ENCODE data around the gene IFNAR2. TPM values are rescaled to one million over a fixed set of nuclear protein-coding genes. Genes with fewer than 3 reads are reported as not detected.
"Not testable (repeated sequence)": the region's sequence is repeated elsewhere in the genome, so short reads cannot be mapped to it uniquely, and the experiment has no call there.

The IFNAR2 gene
- total and polyA plus RNA-seq, 9 donors, result 5.7 to 15.5 (median 10.3) TPM

DNA sequence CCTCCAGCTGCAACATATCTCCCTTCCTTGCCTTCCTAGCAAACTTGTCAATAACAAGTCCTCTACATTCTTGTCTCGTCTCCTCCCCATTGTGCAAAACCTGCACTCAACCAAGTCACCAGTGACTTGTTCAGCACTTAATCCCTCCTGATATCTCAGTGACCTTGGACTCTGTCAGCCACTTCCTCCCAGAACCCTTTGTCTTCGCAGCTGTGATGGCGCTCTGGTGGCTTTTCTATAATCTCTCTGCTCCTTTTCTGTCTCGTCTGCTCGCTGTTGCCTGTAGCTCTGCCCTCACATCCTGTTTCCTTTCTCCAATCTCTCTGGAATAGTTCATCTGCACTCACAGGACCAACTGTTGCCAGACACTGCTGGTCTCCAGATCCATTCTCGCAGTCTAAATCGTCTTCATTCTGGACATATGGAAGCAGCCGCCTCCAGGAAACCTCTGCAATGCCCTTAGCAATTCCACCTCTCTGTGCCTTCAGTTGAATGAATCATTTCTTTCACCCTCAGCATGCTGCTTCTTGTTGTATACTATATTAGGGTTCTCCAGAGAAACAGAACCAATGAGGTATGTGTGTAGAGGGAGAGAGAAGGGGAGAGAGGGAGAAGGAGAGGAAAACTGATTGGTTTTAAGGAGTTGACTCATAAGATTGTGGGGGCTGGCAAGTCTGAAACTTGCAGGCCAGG, 17.4 kb upstream of the IFNAR2 start:
- WGBS (ENCODE audit: insufficient coverage), result 14% methylated on average over 7 of the region's 8 CpGs
- peak overlapping the region; percentile 15 for H3K27ac ChIP-seq (ENCODE audit: low read length)
- peaks cover 7% of the 10 kb centered on the region for H3K9me3 ChIP-seq (replicated peaks; ENCODE audit: control insufficient read depth, low read depth, low read length)
- no peaks in the 10 kb centered on the region for H3K27me3 ChIP-seq (ENCODE audit: control insufficient read depth, insufficient read depth, low read length)
- H3K36me3 ChIP-seq (ENCODE audit: control insufficient read depth, insufficient read depth, low read length), result no peaks in the 10 kb centered on the region
- DNase-seq, result peak; percentile 40
- peaks cover 33% of the 10 kb centered on the region for H3K4me1 ChIP-seq (ENCODE audit: control insufficient read depth, insufficient read depth, low read length)
- no peak overlapping the region for H3K4me3 ChIP-seq (ENCODE audit: low read length)

DNA sequence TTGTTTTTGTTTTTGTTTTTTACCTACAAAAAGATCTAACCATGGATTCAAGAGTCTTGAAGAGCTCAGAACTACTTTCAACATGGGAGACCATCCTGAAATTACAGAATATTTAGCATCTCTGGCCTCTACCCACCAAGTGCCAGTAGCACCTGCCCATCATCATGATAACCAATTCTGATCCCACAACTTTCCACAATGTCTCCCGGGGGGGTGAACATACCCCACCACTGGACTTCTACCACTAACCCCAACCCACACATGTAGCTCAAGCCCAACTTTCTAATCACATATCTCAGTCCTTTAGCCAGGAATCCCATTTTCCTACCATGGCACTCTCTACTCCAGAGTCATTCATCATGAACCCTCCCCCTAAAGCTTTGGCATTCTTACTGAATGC, 15.7 kb upstream of the IFNAR2 start:
- WGBS (ENCODE audit: insufficient coverage), result 90% methylated on average over 1 of the region's 1 CpG
- Histone ChIP-seq H3K4me3 (ENCODE audit: low read length) (no peak overlapping the region), H3K27me3 (ENCODE audit: control insufficient read depth, insufficient read depth, low read length) (no peaks in the 10 kb centered on the region), H3K36me3 (ENCODE audit: control insufficient read depth, insufficient read depth, low read length) (no peaks in the 10 kb centered on the region), H3K9me3 (replicated peaks; ENCODE audit: control insufficient read depth, low read depth, low read length) (no peaks in the 10 kb centered on the region), H3K4me1 (ENCODE audit: control insufficient read depth, insufficient read depth, low read length) (peaks cover 33% of the 10 kb centered on the region), H3K27ac (ENCODE audit: low read length) (no peak overlapping the region)
- DNase-seq, result no peak

DNA sequence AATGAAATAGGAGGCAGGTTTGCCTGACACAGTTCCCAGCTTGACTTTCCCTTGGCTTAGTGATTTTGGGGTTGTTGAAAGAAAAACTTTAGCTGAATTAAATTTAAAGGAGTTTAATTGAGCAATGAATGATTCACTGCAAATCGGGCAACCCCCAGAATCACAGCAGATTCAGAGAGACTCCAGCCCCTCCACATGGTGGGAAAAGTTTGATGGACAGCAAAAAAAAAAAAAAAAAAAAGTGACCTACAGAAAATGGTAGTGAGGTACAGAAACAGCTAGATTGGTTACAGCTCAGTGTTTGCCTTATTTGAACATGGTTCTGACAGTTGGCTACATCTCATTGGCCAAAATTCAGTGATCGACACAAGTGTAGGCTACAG, 12.6 kb upstream of the IFNAR2 start:
- Histone ChIP-seq H3K4me1 (ENCODE audit: control insufficient read depth, insufficient read depth, low read length) (peaks cover 27% of the 10 kb centered on the region), H3K4me3 (ENCODE audit: low read length) (no peak overlapping the region), H3K36me3 (ENCODE audit: control insufficient read depth, insufficient read depth, low read length) (no peaks in the 10 kb centered on the region), H3K27me3 (ENCODE audit: control insufficient read depth, insufficient read depth, low read length) (no peaks in the 10 kb centered on the region), H3K27ac (ENCODE audit: low read length) (no peak overlapping the region), H3K9me3 (replicated peaks; ENCODE audit: control insufficient read depth, low read depth, low read length) (peaks cover 3% of the 10 kb centered on the region)
- no peak for DNase-seq
- 89% methylated on average over 1 of the region's 2 CpGs for WGBS (ENCODE audit: insufficient coverage)

DNA sequence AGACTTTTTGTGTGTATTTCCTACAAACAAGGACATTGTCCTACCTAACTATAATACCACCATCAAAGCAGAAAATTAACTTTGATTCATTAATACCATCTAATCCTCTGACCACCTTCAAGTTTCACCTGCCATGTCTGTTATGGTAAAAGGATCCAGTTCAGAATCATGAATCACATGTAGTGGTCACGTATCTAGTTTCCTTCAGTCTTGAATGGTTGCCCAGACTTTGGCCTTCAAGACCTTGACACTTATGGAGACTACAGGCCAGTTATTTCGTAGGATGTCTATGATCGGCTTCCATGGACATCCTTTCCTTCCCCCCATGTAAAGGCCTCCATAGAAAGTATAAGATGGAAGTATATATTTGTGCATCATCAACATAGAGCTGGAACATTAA, 10.4 kb upstream of the IFNAR2 start:
- Histone ChIP-seq H3K4me1 (ENCODE audit: control insufficient read depth, insufficient read depth, low read length) (peaks cover 20% of the 10 kb centered on the region), H3K36me3 (ENCODE audit: control insufficient read depth, insufficient read depth, low read length) (no peaks in the 10 kb centered on the region), H3K9me3 (replicated peaks; ENCODE audit: control insufficient read depth, low read depth, low read length) (peaks cover 3% of the 10 kb centered on the region), H3K4me3 (ENCODE audit: low read length) (no peak overlapping the region), H3K27ac (ENCODE audit: low read length) (no peak overlapping the region), H3K27me3 (ENCODE audit: control insufficient read depth, insufficient read depth, low read length) (no peaks in the 10 kb centered on the region)
- DNase-seq, result no peak
- 100% methylated on average over 1 of the region's 3 CpGs for WGBS (ENCODE audit: insufficient coverage)

DNA sequence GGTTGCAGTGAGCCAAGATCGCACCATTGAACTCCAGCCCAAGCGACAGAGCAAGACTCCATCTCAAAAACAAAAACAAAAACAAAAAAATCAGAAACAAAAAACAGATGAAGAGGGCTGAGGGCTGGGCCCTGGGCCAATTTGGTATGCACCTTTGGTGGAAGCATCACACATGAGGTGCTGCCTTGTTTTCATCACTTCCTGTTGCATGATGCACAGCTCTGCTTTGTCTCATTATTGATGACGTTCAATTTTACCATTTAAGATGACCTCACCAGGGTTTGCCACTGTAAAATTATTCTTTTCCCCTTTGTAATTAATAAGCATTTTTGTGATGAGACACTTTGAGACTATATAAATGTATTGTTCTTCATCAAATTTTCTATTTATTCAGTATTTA, 9.8 kb upstream of the IFNAR2 start:
- no peaks in the 10 kb centered on the region for H3K27me3 ChIP-seq (ENCODE audit: control insufficient read depth, insufficient read depth, low read length)
- peaks cover 19% of the 10 kb centered on the region for H3K4me1 ChIP-seq (ENCODE audit: control insufficient read depth, insufficient read depth, low read length)
- DNase-seq, result no peak
- H3K36me3 ChIP-seq (ENCODE audit: control insufficient read depth, insufficient read depth, low read length), result no peaks in the 10 kb centered on the region
- H3K27ac ChIP-seq (ENCODE audit: low read length), result no peak overlapping the region
- peaks cover 3% of the 10 kb centered on the region for H3K9me3 ChIP-seq (replicated peaks; ENCODE audit: control insufficient read depth, low read depth, low read length)
- no peak overlapping the region for H3K4me3 ChIP-seq (ENCODE audit: low read length)
- WGBS (ENCODE audit: insufficient coverage), result 100% methylated on average over 2 of the region's 3 CpGs

DNA sequence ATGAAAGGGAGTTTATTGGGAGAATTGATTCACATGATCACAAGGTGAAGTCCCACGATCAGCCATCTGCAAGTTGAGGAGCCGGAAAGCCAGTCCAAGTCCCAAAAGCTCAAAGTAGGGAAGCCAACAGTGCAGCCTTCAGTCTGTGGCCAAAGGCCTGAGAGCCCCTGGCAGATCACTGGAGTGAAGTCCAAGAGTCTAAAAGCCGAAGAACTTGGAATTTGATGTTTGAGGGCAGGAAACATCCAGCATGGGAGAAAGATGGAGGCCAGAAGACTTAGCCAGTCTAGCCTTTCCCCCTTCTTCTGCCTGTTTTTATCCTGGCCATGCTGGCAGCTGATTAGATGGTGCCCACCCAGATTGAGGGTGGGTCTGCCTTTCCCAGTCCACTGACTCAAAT, 4.4 kb upstream of the IFNAR2 start:
- not testable (repeated sequence) for DNase-seq; H3K27ac ChIP-seq (ENCODE audit: low read length); H3K4me1 ChIP-seq (ENCODE audit: control insufficient read depth, insufficient read depth, low read length); H3K27me3 ChIP-seq (ENCODE audit: control insufficient read depth, insufficient read depth, low read length); H3K4me3 ChIP-seq (ENCODE audit: low read length); H3K9me3 ChIP-seq (replicated peaks; ENCODE audit: control insufficient read depth, low read depth, low read length); H3K36me3 ChIP-seq (ENCODE audit: control insufficient read depth, insufficient read depth, low read length)
- WGBS (ENCODE audit: insufficient coverage), result 82% methylated on average over 3 of the region's 3 CpGs

DNA sequence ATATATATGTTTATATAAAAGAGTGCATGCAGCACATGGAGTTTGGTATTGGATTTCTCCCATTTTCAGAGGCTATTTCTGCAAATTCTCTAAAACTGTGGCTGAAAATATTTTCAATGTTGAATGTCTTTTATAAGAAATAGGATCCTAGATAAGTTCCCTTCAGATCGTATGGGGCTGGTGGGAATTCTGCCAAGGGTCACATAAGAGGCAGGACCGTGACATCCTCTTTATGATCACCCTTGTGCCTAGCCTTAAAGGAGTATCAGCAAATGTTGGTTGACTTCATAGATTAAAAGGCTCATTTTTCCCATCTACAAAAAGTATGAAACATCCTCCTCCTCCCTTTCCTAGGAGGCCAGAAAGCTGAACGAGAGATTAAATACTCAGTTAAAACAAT, 1.3 kb upstream of the IFNAR2 start:
- peak; percentile 33 for DNase-seq
- WGBS (ENCODE audit: insufficient coverage), result no CpG with 5 or more reads among the region's 3 CpGs
- no peaks in the 10 kb centered on the region for H3K36me3 ChIP-seq (ENCODE audit: control insufficient read depth, insufficient read depth, low read length)

DNA sequence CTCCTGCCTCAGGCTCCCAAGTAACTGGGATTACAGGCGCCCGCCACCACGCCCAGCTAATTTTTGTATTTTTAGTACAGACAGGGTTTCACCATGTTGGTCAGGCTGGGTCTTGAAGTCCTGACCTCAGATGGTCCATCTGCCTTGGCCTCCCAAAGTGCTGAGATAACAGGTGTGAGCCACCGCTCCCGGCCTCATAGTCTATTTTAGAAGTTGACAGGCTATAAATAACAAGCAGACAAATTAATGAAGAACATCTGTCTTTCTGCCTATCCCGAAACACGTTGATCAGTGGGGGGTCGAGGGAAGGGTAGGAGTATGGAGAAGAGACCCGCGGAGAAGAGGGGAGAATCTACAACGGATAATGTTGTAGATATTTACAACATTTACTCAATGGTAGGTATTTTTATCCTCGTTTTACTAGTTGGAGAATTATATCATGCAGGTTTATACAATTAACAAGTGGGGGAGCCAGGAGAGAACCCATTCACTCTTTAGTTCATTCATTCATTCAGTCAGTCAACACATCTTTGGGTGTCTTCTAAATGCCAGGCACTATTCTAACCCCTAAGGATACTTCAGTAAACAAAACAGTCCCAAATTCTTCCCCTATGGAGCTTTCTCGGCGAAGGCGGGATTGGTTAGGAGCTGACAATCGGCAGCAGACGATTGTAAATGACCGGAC, 497 bp upstream of the IFNAR2 start:
- WGBS (ENCODE audit: insufficient coverage), result 2% methylated on average over 6 of the region's 18 CpGs
- H3K27me3 ChIP-seq (ENCODE audit: control insufficient read depth, insufficient read depth, low read length), result peaks cover 3% of the 10 kb centered on the region
- peak overlapping the region; percentile 84 for H3K27ac ChIP-seq (ENCODE audit: low read length)
- DNase-seq, result peak; percentile 32
- no peaks in the 10 kb centered on the region for H3K9me3 ChIP-seq (replicated peaks; ENCODE audit: control insufficient read depth, low read depth, low read length)
- H3K36me3 ChIP-seq (ENCODE audit: control insufficient read depth, insufficient read depth, low read length), result no peaks in the 10 kb centered on the region
- H3K4me1 ChIP-seq (ENCODE audit: control insufficient read depth, insufficient read depth, low read length), result peaks cover 9% of the 10 kb centered on the region
- H3K4me3 ChIP-seq (ENCODE audit: low read length), result peak overlapping the region; percentile 45

More for the DNA sequence above, 1.3 kb upstream of the IFNAR2 start:
- peaks cover 9% of the 10 kb centered on the region for H3K4me1 ChIP-seq (ENCODE audit: control insufficient read depth, insufficient read depth, low read length)
- H3K9me3 ChIP-seq (replicated peaks; ENCODE audit: control insufficient read depth, low read depth, low read length), result no peaks in the 10 kb centered on the region
- no peak overlapping the region for H3K4me3 ChIP-seq (ENCODE audit: low read length)
- H3K27ac ChIP-seq (ENCODE audit: low read length), result no peak overlapping the region
- peaks cover 3% of the 10 kb centered on the region for H3K27me3 ChIP-seq (ENCODE audit: control insufficient read depth, insufficient read depth, low read length)

DNA sequence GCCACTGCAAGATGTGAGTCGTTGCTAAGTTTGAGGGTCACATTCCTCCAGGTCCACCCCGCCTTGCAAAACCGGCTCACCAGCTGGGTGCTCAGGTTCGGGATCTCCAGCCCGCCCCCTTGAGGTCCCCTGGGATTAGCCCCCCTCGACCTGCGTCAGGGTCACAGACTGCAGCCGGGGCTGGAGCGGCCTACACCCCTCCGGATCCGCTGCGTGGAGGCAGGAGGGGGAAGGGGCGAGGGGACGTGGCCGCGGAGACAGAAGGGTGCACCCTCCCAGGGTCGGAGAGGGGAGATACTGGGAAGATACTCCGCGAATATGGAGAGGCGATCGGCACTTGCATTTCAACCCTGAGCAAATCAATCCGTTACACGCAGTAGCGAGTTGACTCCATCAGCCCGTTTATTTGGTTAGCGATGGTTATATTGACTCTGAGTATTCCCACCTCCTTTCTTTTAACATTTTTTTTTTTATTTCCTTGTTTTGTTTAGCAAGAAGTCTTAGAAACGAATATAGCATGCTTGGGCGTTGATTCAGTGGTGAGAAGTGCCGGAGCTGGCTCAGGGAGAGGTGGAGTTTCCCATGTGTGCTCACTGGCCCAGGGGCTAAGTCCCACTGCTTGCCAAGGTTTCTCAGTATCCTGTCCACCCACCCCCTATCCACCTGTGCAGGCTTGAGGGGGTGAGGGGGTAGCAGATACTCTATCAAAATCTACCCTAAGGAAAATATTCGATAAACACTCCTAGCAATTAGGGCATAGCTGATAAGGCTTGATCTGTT, 997 bp downstream of the IFNAR2 start:
- peak; percentile 59 for DNase-seq
- Histone ChIP-seq H3K4me1 (ENCODE audit: control insufficient read depth, insufficient read depth, low read length) (peaks cover 9% of the 10 kb centered on the region), H3K27ac (ENCODE audit: low read length) (peak overlapping the region; percentile 78), H3K36me3 (ENCODE audit: control insufficient read depth, insufficient read depth, low read length) (peaks cover 3% of the 10 kb centered on the region), H3K9me3 (replicated peaks; ENCODE audit: control insufficient read depth, low read depth, low read length) (no peaks in the 10 kb centered on the region), H3K27me3 (ENCODE audit: control insufficient read depth, insufficient read depth, low read length) (peaks cover 3% of the 10 kb centered on the region), H3K4me3 (ENCODE audit: low read length) (peak overlapping the region; percentile 78)
- under 1% methylated on average over 16 of the region's 30 CpGs for WGBS (ENCODE audit: insufficient coverage)

DNA sequence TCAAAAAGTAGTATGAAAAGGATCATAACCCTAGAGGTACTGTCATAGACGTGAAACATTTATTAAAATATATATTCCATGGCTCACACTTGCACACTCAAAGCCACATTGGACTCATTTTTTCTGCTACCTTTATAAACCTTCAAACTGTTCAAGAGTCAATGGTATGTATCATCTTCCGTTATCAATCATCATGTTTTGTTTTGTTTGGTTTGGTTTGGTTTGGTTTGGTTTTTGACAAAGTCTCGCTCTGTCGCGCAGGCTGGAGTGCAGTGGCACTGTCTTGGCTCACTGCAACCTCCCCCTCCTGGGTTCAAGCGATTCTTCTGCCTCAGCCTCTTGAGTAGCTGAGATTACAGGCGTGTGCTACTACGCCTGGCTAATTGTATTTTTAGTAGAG, 1.8 kb downstream of the IFNAR2 start:
- no peaks in the 10 kb centered on the region for H3K27me3 ChIP-seq (ENCODE audit: control insufficient read depth, insufficient read depth, low read length)
- H3K36me3 ChIP-seq (ENCODE audit: control insufficient read depth, insufficient read depth, low read length), result peaks cover 6% of the 10 kb centered on the region
- no peak for DNase-seq
- no peak overlapping the region for H3K4me3 ChIP-seq (ENCODE audit: low read length)
- no peaks in the 10 kb centered on the region for H3K9me3 ChIP-seq (replicated peaks; ENCODE audit: control insufficient read depth, low read depth, low read length)
- H3K27ac ChIP-seq (ENCODE audit: low read length), result no peak overlapping the region
- peaks cover 16% of the 10 kb centered on the region for H3K4me1 ChIP-seq (ENCODE audit: control insufficient read depth, insufficient read depth, low read length)
- 100% methylated on average over 1 of the region's 8 CpGs for WGBS (ENCODE audit: insufficient coverage)
